Endothelial cell of umbilical vein (primary cell): ENCODE results near the gene COL4A2.

Experiments used
- CTCF ChIP-seq, 2 donors: IDR thresholded peaks; 1 replicate in 1 of 2; 2 replicates in 1 of 2; pipeline ENCODE4 v1.5.1; 2011; ENCODE audit warnings: low read length in 2 of 2, mild to moderate bottlenecking in 2 of 2, moderate library complexity in 2 of 2, control low read depth in 1 of 2, inconsistent platforms in 1 of 2, low read depth in 1 of 2; ENCODE audit not compliant: insufficient read depth in 1 of 2; ENCODE audit errors: extremely low read depth in 1 of 2
- EZH2 ChIP-seq: IDR thresholded peaks from 2 replicates; pipeline ENCODE4 v1.6.1; 2012; ENCODE audit warnings: borderline replicate concordance, low read depth, mild to moderate bottlenecking, moderate library complexity, low read length, inconsistent platforms; ENCODE audit not compliant: severe bottlenecking
- JUN ChIP-seq: IDR thresholded peaks from 2 replicates; pipeline ENCODE4 v1.6.1; 2011; ENCODE audit warnings: borderline replicate concordance, low read depth; ENCODE audit not compliant: insufficient read length, insufficient read depth
- MAX ChIP-seq: IDR thresholded peaks from 2 replicates; pipeline ENCODE4 v1.6.1; 2011; ENCODE audit not compliant: insufficient read depth, insufficient read length
- MYC ChIP-seq: IDR thresholded peaks from one replicate; pipeline ENCODE4 v1.6.1; 2011; ENCODE audit warnings: mild to moderate bottlenecking, low read depth, low read length
- POLR2A ChIP-seq: IDR thresholded peaks from 2 replicates; pipeline ENCODE4 v1.6.1; 2012; ENCODE audit warnings: low read depth, mild to moderate bottlenecking, control low read depth, low read length
- POLR2AphosphoS5 ChIP-seq: IDR thresholded peaks from 2 replicates; pipeline ENCODE4 v1.6.1; 2012; ENCODE audit warnings: low read depth, mild to moderate bottlenecking, control low read depth, low read length, moderate library complexity; ENCODE audit not compliant: insufficient read depth

- TF ChIP-seq CTCF (IDR thresholded peaks at IDR 0.05; ENCODE audit: extremely low read depth in 1 of 2, insufficient read depth in 1 of 2, low read depth in 1 of 2, low read length in 2 of 2) (no peak), POLR2A (no peak), EZH2 (no peak), POLR2AphosphoS5 (no peak), MAX (no peak), MYC (no peak), JUN (peak; percentile 79)
Measured at GRCh38 chr13:110546926-110547325, 239.8 kb downstream of the COL4A2 start.
